Suprapubic skin (tissue), 4 donors: ENCODE data around the gene STK38L. TPM values are rescaled to one million over a fixed set of nuclear protein-coding genes. Genes with fewer than 3 reads are reported as not detected.

Experiments used
- DNase-seq, 2 donors: peaks; one replicate each; pipeline ENCODE4 v3.0.0-alpha.2; 2019; ENCODE audit warnings: low spot score in 2 of 2
- H3K27ac ChIP-seq: fragments of 200-600 bp; sonication (generic); one replicate; pipeline ENCODE4 v1.5.1; 2019
- H3K27me3 ChIP-seq: fragments of 200-600 bp; sonication (generic); one replicate; pipeline ENCODE4 v1.5.1; 2019
- H3K36me3 ChIP-seq: fragments of 200-600 bp; sonication (generic); one replicate; pipeline ENCODE4 v1.5.1; 2019
- H3K4me1 ChIP-seq: fragments of 200-600 bp; sonication (generic); one replicate; pipeline ENCODE4 v1.5.1; 2019
- H3K4me3 ChIP-seq: fragments of 200-600 bp; sonication (generic); one replicate; pipeline ENCODE4 v1.5.1; 2019; ENCODE audit warnings: mild to moderate bottlenecking
- H3K9me3 ChIP-seq: fragments of 200-600 bp; sonication (generic); one replicate; pipeline ENCODE4 v1.5.1; 2019
- CTCF ChIP-seq, 2 donors: fragments of 200-600 bp in 1 of 2; fragments of 450-650 bp in 1 of 2; sonication (generic) in 1 of 2; IDR thresholded peaks; one replicate each; pipeline ENCODE4 v1.5.1; 2016 to 2019; ENCODE audit warnings: antibody characterized with exemption in 2 of 2, mild to moderate bottlenecking in 1 of 2, moderate library complexity in 1 of 2
- EP300 ChIP-seq: sonication (generic); formaldehyde crosslinking; IDR thresholded peaks from one replicate; pipeline ENCODE4 v1.6.1; 2017; ENCODE audit warnings: antibody characterized with exemption
- POLR2A ChIP-seq, 2 donors: fragments of 450-650 bp; IDR thresholded peaks; one replicate each; pipeline ENCODE4 v1.6.1; 2017; ENCODE audit warnings: antibody characterized with exemption in 2 of 2, mild to moderate bottlenecking in 2 of 2, moderate library complexity in 2 of 2
- POLR2AphosphoS5 ChIP-seq, 3 donors: sonication (generic); formaldehyde crosslinking; IDR thresholded peaks; one replicate each; pipeline ENCODE4 v1.6.1; 2017; ENCODE audit warnings: antibody characterized with exemption in 3 of 3
- WGBS: methylation state at CpG from one replicate; pipeline ENCODE4 v1.1.5; 2018; 5-methylcytosine and 5-hydroxymethylcytosine counted together
- total RNA-seq, 4 donors: library from RNA; depleted of rRNA; stranded (reverse); fragments of >200 nt; gene quantifications; one replicate each; pipeline ENCODE4 v1.1.0, GENCODE V29; 2016

STK38L gene
- total RNA-seq, 4 donors from 2014 or later = 16.5 to 28.7 (median 19.6) TPM

- 89% methylated on average over 2 of the region's 2 CpGs for WGBS
- Histone ChIP-seq H3K4me3 (no peak overlapping the region), H3K9me3 (no peaks in the 10 kb centered on the region), H3K4me1 (no peaks in the 10 kb centered on the region), H3K36me3 (no peaks in the 10 kb centered on the region), H3K27me3 (no peaks in the 10 kb centered on the region), H3K27ac (no peak overlapping the region)
- DNase-seq = no peak
- no peak for TF ChIP-seq CTCF (IDR thresholded peaks at IDR 0.05)
These were observed 30.8 kb upstream of the STK38L start for GRCh38 chr12:27213304-27213703.

GRCh38 chr12:27213830-27214787 is 30.0 kb upstream of the STK38L start:
- no peaks in the 10 kb centered on the region for H3K27me3 ChIP-seq
- TF ChIP-seq EP300 (no peak), CTCF (IDR thresholded peaks at IDR 0.05) (no peak), POLR2A (IDR thresholded peaks at IDR 0.05) (no peak), POLR2AphosphoS5 (IDR thresholded peaks at IDR 0.05) (no peak)
- H3K4me1 ChIP-seq = no peaks in the 10 kb centered on the region
- no peak overlapping the region for H3K27ac ChIP-seq
- no peaks in the 10 kb centered on the region for H3K36me3 ChIP-seq
- H3K9me3 ChIP-seq = no peaks in the 10 kb centered on the region
- H3K4me3 ChIP-seq = no peak overlapping the region
- no peak for DNase-seq
- 88% methylated on average over 5 of the region's 9 CpGs for WGBS

GRCh38 chr12:27217590-27217989 is 26.5 kb upstream of the STK38L start:
- H3K4me3 ChIP-seq = no peak overlapping the region
- TF ChIP-seq POLR2AphosphoS5 (IDR thresholded peaks at IDR 0.05) (no peak), CTCF (IDR thresholded peaks at IDR 0.05) (no peak), POLR2A (IDR thresholded peaks at IDR 0.05) (no peak), EP300 (no peak)
- no peak for DNase-seq
- no peak overlapping the region for H3K27ac ChIP-seq
- no peaks in the 10 kb centered on the region for H3K27me3 ChIP-seq
- WGBS = 98% methylated on average over 2 of the region's 2 CpGs
- no peaks in the 10 kb centered on the region for H3K4me1 ChIP-seq
- no peaks in the 10 kb centered on the region for H3K36me3 ChIP-seq
- H3K9me3 ChIP-seq = no peaks in the 10 kb centered on the region

GRCh38 chr12:27219693-27220054 is 24.4 kb upstream of the STK38L start:
- H3K4me1 ChIP-seq = no peaks in the 10 kb centered on the region
- H3K36me3 ChIP-seq = no peaks in the 10 kb centered on the region
- no peak for DNase-seq
- no peak overlapping the region for H3K27ac ChIP-seq
- no peaks in the 10 kb centered on the region for H3K27me3 ChIP-seq
- H3K4me3 ChIP-seq = no peak overlapping the region
- WGBS = 68% methylated on average over 5 of the region's 5 CpGs
- TF ChIP-seq POLR2A (IDR thresholded peaks at IDR 0.05) (no peak), CTCF (IDR thresholded peaks at IDR 0.05) (no peak), POLR2AphosphoS5 (IDR thresholded peaks at IDR 0.05) (no peak), EP300 (no peak)
- H3K9me3 ChIP-seq = no peaks in the 10 kb centered on the region

- 48% methylated on average over 4 of the region's 4 CpGs for WGBS
- Histone ChIP-seq H3K27ac (no peak overlapping the region), H3K4me3 (no peak overlapping the region), H3K36me3 (no peaks in the 10 kb centered on the region), H3K27me3 (no peaks in the 10 kb centered on the region), H3K9me3 (no peaks in the 10 kb centered on the region), H3K4me1 (no peaks in the 10 kb centered on the region)
- no peak for DNase-seq
- TF ChIP-seq CTCF (IDR thresholded peaks at IDR 0.05) (no peak), POLR2AphosphoS5 (IDR thresholded peaks at IDR 0.05) (no peak), EP300 (no peak), POLR2A (IDR thresholded peaks at IDR 0.05) (no peak)
These were observed 23.8 kb upstream of the STK38L start for GRCh38 chr12:27220055-27220987.
